SK-N-MC (cell line): Measurements from ENCODE around the gene MEX3B.

ENCODE experiments used
- EZH2 ChIP-seq: fragments of 200-600 bp; sonication (generic); IDR thresholded peaks from one replicate; pipeline ENCODE4 v1.6.1; 2017; ENCODE audit warnings: antibody characterized with exemption
- FOXP2 ChIP-seq: optimal IDR thresholded peaks from 2 replicates; pipeline ENCODE3; 2011; ENCODE audit warnings: mild to moderate bottlenecking, moderate library complexity; ENCODE audit not compliant: insufficient read depth; ENCODE audit errors: extremely low read length, control extremely low read depth
- POLR2AphosphoS5 ChIP-seq: IDR thresholded peaks from 2 replicates; pipeline ENCODE4 v1.6.1; 2012; ENCODE audit warnings: mild to moderate bottlenecking, low read depth, low read length, borderline replicate concordance

DNA sequence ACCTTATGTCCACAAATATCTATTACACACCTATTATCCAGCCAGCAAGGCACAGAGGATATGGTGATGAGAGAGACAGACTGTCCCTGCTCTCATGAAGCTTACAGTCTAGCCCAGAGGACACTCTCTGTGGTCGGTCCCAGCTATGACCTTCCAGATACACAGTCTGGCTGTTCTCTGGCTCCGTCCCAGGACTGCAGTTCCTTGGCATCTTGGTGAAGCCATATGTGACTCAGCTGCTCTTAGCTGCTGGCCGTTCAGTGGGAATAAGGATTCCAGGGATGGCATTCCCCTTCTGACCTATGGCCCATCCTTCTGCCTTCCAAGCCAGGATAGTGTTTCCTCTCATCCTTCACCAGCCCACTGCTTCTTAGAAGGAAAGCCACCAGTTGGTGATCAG, 30.8 kb downstream of the MEX3B start:
- TF ChIP-seq EZH2 (no peak), POLR2AphosphoS5 (no peak), FOXP2 (no peak)
